Chondrocyte (in vitro differentiated cells): ENCODE results near the gene NAALADL2. TPM values are rescaled to one million over a fixed set of nuclear protein-coding genes. Genes with fewer than 3 reads are reported as not detected.

Source experiments
- DNase-seq: peaks from one replicate; pipeline ENCODE4 v3.0.0; 2021; ENCODE audit warnings: mixed read lengths, low spot score
- H3K27ac Mint-ChIP-seq: one replicate; pipeline ENCODE4 v1.8.0; 2021; ENCODE audit warnings: mild to moderate bottlenecking, moderate library complexity, mixed read lengths; ENCODE audit not compliant: unreplicated experiment
- H3K27me3 Mint-ChIP-seq: 2 replicates; pipeline ENCODE4 v1.8.0; 2021; ENCODE audit warnings: low read depth, mixed read lengths
- H3K36me3 Mint-ChIP-seq: 2 replicates; pipeline ENCODE4 v1.8.0; 2021; ENCODE audit warnings: low read depth, mixed read lengths
- H3K4me1 Mint-ChIP-seq: 2 replicates; pipeline ENCODE4 v1.8.0; 2021; ENCODE audit warnings: low read depth, mild to moderate bottlenecking, mixed read lengths
- H3K4me3 Mint-ChIP-seq: one replicate; pipeline ENCODE4 v1.8.0; 2021; ENCODE audit warnings: mild to moderate bottlenecking, moderate library complexity, mixed read lengths; ENCODE audit not compliant: unreplicated experiment
- H3K9me3 Mint-ChIP-seq: 2 replicates; pipeline ENCODE4 v1.8.0; 2021; ENCODE audit warnings: low read depth, mixed read lengths
- total RNA-seq: library from RNA; stranded (reverse); gene quantifications from 3 replicates; pipeline ENCODE4 v1.2.1, GENCODE V29; 2021
- TF ChIP-seq, protein P1 (sequence below): fragments of 200-600 bp; sonication (generic); IDR thresholded peaks from 2 replicates; pipeline ENCODE4 v1.5.0; 2021; ENCODE audit warnings: antibody characterized with exemption, mild to moderate bottlenecking, moderate library complexity

NAALADL2 gene
- total RNA-seq, 1 donor from 2014 or later = 8.0 TPM

- Mint-ChIP-seq H3K27ac (no peak overlapping the region), H3K36me3 (no peaks in the 10 kb centered on the region), H3K9me3 (no peaks in the 10 kb centered on the region), H3K27me3 (no peaks in the 10 kb centered on the region), H3K4me3 (no peak overlapping the region), H3K4me1 (peaks cover 6% of the 10 kb centered on the region)
- DNase-seq = no peak
- TF ChIP-seq, protein P1, sequence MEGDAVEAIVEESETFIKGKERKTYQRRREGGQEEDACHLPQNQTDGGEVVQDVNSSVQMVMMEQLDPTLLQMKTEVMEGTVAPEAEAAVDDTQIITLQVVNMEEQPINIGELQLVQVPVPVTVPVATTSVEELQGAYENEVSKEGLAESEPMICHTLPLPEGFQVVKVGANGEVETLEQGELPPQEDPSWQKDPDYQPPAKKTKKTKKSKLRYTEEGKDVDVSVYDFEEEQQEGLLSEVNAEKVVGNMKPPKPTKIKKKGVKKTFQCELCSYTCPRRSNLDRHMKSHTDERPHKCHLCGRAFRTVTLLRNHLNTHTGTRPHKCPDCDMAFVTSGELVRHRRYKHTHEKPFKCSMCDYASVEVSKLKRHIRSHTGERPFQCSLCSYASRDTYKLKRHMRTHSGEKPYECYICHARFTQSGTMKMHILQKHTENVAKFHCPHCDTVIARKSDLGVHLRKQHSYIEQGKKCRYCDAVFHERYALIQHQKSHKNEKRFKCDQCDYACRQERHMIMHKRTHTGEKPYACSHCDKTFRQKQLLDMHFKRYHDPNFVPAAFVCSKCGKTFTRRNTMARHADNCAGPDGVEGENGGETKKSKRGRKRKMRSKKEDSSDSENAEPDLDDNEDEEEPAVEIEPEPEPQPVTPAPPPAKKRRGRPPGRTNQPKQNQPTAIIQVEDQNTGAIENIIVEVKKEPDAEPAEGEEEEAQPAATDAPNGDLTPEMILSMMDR = no peak
These were observed 419.5 kb downstream of the NAALADL2 start for GRCh38 chr3:175278680-175279079.

GRCh38 chr3:175279457-175279856 lies 420.3 kb downstream of the NAALADL2 start:
- no peak overlapping the region for H3K4me3 Mint-ChIP-seq
- no peaks in the 10 kb centered on the region for H3K27me3 Mint-ChIP-seq
- H3K4me1 Mint-ChIP-seq = peaks cover 6% of the 10 kb centered on the region
- H3K9me3 Mint-ChIP-seq = no peaks in the 10 kb centered on the region
- TF ChIP-seq, protein P1 = no peak
- DNase-seq = no peak
- H3K27ac Mint-ChIP-seq = no peak overlapping the region
- no peaks in the 10 kb centered on the region for H3K36me3 Mint-ChIP-seq

DNA sequence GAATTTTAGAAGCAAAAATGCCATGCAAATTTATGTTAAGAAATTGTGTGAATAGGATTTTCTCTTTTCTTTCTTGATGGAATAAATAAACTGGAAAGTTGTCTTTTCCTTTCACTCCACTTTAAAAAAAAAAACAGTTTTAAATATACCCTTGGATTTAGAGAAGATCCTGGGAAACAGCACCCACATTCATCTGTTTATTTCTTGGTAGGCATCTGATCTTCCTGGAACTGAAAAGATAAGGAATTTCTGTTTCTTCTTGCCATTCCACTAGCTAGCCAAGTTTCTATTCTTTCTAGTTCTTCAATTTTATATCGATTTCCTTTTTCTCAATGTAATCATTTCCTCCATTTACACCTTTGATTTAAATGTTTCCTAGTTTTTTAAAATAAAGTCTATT lies 420.8 kb downstream of the NAALADL2 start:
- H3K27ac Mint-ChIP-seq = no peak overlapping the region
- TF ChIP-seq, protein P1 = no peak
- peaks cover 6% of the 10 kb centered on the region for H3K4me1 Mint-ChIP-seq
- H3K4me3 Mint-ChIP-seq = no peak overlapping the region
- H3K27me3 Mint-ChIP-seq = no peaks in the 10 kb centered on the region
- no peaks in the 10 kb centered on the region for H3K9me3 Mint-ChIP-seq
- no peak for DNase-seq
- no peaks in the 10 kb centered on the region for H3K36me3 Mint-ChIP-seq

DNA sequence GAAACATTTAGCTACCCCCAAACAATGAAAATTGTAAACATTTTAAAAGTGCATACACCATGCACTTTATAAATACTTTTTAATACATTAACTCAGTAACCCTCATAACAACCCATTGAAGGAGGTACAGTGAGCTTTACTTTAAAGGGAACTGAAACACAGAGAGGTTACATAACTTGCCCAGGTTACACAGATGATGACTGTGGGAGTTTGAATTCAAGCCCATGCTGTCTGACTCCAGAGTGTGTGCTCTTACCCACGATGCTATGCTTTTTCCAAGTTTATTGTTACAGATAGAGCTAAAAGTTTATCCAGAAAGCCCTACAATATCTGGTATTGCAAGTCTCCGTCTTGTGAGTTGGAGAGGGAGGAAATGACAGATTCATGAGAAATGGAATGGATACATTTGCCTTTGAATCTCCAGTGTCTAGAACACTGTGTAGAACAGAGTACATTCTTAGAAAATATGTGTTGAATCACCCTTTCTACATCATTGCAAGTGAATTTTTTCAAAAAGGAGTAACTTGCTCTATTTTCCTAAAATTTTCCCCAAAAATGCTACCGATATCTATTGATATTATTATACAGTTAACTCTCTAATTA lies 428.3 kb downstream of the NAALADL2 start:
- TF ChIP-seq, protein P1 = no peak
- no peak overlapping the region for H3K27ac Mint-ChIP-seq
- DNase-seq = no peak
- peaks cover 2% of the 10 kb centered on the region for H3K4me1 Mint-ChIP-seq
- no peaks in the 10 kb centered on the region for H3K36me3 Mint-ChIP-seq
- H3K27me3 Mint-ChIP-seq = no peaks in the 10 kb centered on the region
- H3K4me3 Mint-ChIP-seq = no peak overlapping the region
- H3K9me3 Mint-ChIP-seq = no peaks in the 10 kb centered on the region

GRCh38 chr3:175288621-175289020 lies 429.5 kb downstream of the NAALADL2 start:
- H3K36me3 Mint-ChIP-seq = no peaks in the 10 kb centered on the region
- H3K27me3 Mint-ChIP-seq = no peaks in the 10 kb centered on the region

More at GRCh38 chr3:175288621-175289020, 429.5 kb downstream of the NAALADL2 start:
- Mint-ChIP-seq H3K4me3 (no peak overlapping the region), H3K4me1 (peaks cover 2% of the 10 kb centered on the region), H3K27ac (no peak overlapping the region), H3K9me3 (no peaks in the 10 kb centered on the region)
- TF ChIP-seq, protein P1 = no peak
- DNase-seq = no peak
